GM23248 (cell line): ENCODE results near the gene POR. TPM values are rescaled to one million over a fixed set of nuclear protein-coding genes. Genes with fewer than 3 reads are reported as not detected.

ENCODE experiments used
- DNase-seq: peaks from one replicate; pipeline ENCODE4 v3.0.0-alpha.2; 2015
- H2AFZ ChIP-seq: fragments of 200-600 bp; sonication (generic); 2 replicates; pipeline ENCODE4 v1.6.1; 2016; ENCODE audit warnings: antibody characterized with exemption
- H3F3A ChIP-seq: fragments of 200-600 bp; sonication (generic); 2 replicates; pipeline ENCODE4 v1.6.1; 2016; ENCODE audit warnings: mild to moderate bottlenecking, antibody characterized with exemption, mixed run types; ENCODE audit not compliant: insufficient read depth
- H3K27ac ChIP-seq: fragments of 200-600 bp; sonication (generic); 2 replicates; pipeline ENCODE4 v1.5.1; 2016; ENCODE audit warnings: mild to moderate bottlenecking
- H3K27me3 ChIP-seq: fragments of 200-600 bp; sonication (generic); replicated peaks from 2 replicates; pipeline ENCODE4 v1.6.1; 2016; ENCODE audit warnings: mild to moderate bottlenecking; ENCODE audit not compliant: insufficient read depth
- H3K36me3 ChIP-seq: fragments of 200-600 bp; sonication (generic); 2 replicates; pipeline ENCODE4 v1.6.1; 2016; ENCODE audit warnings: low read depth, mild to moderate bottlenecking
- H3K4me1 ChIP-seq: fragments of 200-600 bp; sonication (generic); 2 replicates; pipeline ENCODE4 v1.6.1; 2016; ENCODE audit warnings: mild to moderate bottlenecking; ENCODE audit not compliant: insufficient read depth
- H3K4me2 ChIP-seq: fragments of 200-600 bp; sonication (generic); one replicate; pipeline ENCODE4 v1.6.1; 2016; ENCODE audit warnings: mild to moderate bottlenecking; ENCODE audit not compliant: unreplicated experiment
- H3K4me3 ChIP-seq: fragments of 200-600 bp; sonication (generic); 2 replicates; pipeline ENCODE4 v1.5.1; 2016; ENCODE audit warnings: mild to moderate bottlenecking
- H3K79me2 ChIP-seq: fragments of 200-600 bp; sonication (generic); 2 replicates; pipeline ENCODE4 v1.6.1; 2016; ENCODE audit warnings: mild to moderate bottlenecking; ENCODE audit not compliant: insufficient read depth
- H3K9ac ChIP-seq: fragments of 200-600 bp; sonication (generic); 2 replicates; pipeline ENCODE4 v1.6.1; 2016; ENCODE audit warnings: mild to moderate bottlenecking
- H3K9me2 ChIP-seq: fragments of 200-600 bp; sonication (generic); 2 replicates; pipeline ENCODE4 v1.6.1; 2016; ENCODE audit warnings: mixed run types, mild to moderate bottlenecking, moderate library complexity; ENCODE audit not compliant: insufficient read depth
- H3K9me3 ChIP-seq: fragments of 200-600 bp; sonication (generic); one replicate; pipeline ENCODE4 v1.6.1; 2017; ENCODE audit warnings: low read depth
- H4K20me1 ChIP-seq: fragments of 200-600 bp; sonication (generic); 2 replicates; pipeline ENCODE4 v1.6.0; 2016; ENCODE audit not compliant: insufficient read depth
- EZH2 ChIP-seq: fragments of 200-600 bp; sonication (generic); IDR thresholded peaks from 2 replicates; pipeline ENCODE4 v1.6.1; 2018; ENCODE audit warnings: antibody characterized with exemption, mild to moderate bottlenecking; ENCODE audit not compliant: insufficient read depth, poor library complexity, severe bottlenecking
- EZH2phosphoT487 ChIP-seq: fragments of 200-600 bp; sonication (generic); IDR thresholded peaks from 2 replicates; pipeline ENCODE4 v1.6.1; 2018; ENCODE audit warnings: antibody characterized with exemption, moderate library complexity, mild to moderate bottlenecking, low read depth; ENCODE audit not compliant: insufficient read depth
- WGBS, 2 experiments: methylation state at CpG; one replicate each; pipeline ENCODE4 v1.1.6; 2015 to 2017; ENCODE audit warnings: low lambda C conversion rate in 2 of 2, low coverage in 1 of 2; ENCODE audit errors: missing lambda C conversion rate in 2 of 2; 5-methylcytosine and 5-hydroxymethylcytosine counted together
- in situ Hi-C: fragments of 300-500 bp; cut with MboI; formaldehyde crosslinking; loops from 2 replicates; pipeline ENCODE4 v1.15.0; 2020
- polyA plus RNA-seq: library from polyadenylated mRNA; unstranded; fragments of >200 nt; fragmentation: Nextera tagmentation; extraction: Ambion mirVana; gene quantifications from 2 replicates; pipeline ENCODE4 v1.2.1, GENCODE V29; 2016
- total RNA-seq: library from RNA; depleted of rRNA; stranded (reverse); fragments of >200 nt; shearing (Covaris generic); gene quantifications from 2 replicates; pipeline ENCODE4 v1.2.3, GENCODE V29; 2014

POR gene
- total and polyA plus RNA-seq, 2 experiments from 2014 or later = 42.7 to 58.6 TPM

GRCh38 chr7:75981453-75982305 lies 66.7 kb downstream of the POR start:
- H3F3A ChIP-seq = no peaks in the 10 kb centered on the region
- H3K9me3 ChIP-seq = no peaks in the 10 kb centered on the region
- no peaks in the 10 kb centered on the region for H3K9me2 ChIP-seq
- no peaks in the 10 kb centered on the region for H3K4me1 ChIP-seq
- TF ChIP-seq EZH2phosphoT487 = no peak
- no peak for TF ChIP-seq EZH2
- H4K20me1 ChIP-seq = no peaks in the 10 kb centered on the region
- H3K36me3 ChIP-seq = no peaks in the 10 kb centered on the region
- H3K27me3 ChIP-seq = no peaks in the 10 kb centered on the region
- no peaks in the 10 kb centered on the region for H3K79me2 ChIP-seq
- H3K4me3 ChIP-seq = no peak overlapping the region
- WGBS, 2 experiments = 85% methylated on average over 36 to 38 of the region's 38 CpGs
- H3K4me2 ChIP-seq = no peak overlapping the region
- no peak overlapping the region for H3K27ac ChIP-seq
- no peak overlapping the region for H2AFZ ChIP-seq
- DNase-seq = no peak
- in situ Hi-C loops = no loop called here
- no peak overlapping the region for H3K9ac ChIP-seq

- H4K20me1 ChIP-seq = no peaks in the 10 kb centered on the region
- no peak overlapping the region for H3K27ac ChIP-seq
- H3K36me3 ChIP-seq = no peaks in the 10 kb centered on the region
- no peak overlapping the region for H2AFZ ChIP-seq
- in situ Hi-C loops = no loop called here
- no peaks in the 10 kb centered on the region for H3K4me1 ChIP-seq
- H3F3A ChIP-seq = no peaks in the 10 kb centered on the region
- WGBS, 2 experiments = 83 to 85% methylated on average over 22 of the region's 22 CpGs
- no peak for DNase-seq
- H3K9me2 ChIP-seq = no peaks in the 10 kb centered on the region
- no peaks in the 10 kb centered on the region for H3K79me2 ChIP-seq
- no peak overlapping the region for H3K4me3 ChIP-seq
- H3K9me3 ChIP-seq = no peaks in the 10 kb centered on the region
- H3K27me3 ChIP-seq = no peaks in the 10 kb centered on the region
- H3K9ac ChIP-seq = no peak overlapping the region
- TF ChIP-seq EZH2phosphoT487 = no peak
- TF ChIP-seq EZH2 = no peak
- H3K4me2 ChIP-seq = no peak overlapping the region
Measured at GRCh38 chr7:75982306-75983064, 67.5 kb downstream of the POR start.

GRCh38 chr7:75983471-75984129 lies 68.6 kb downstream of the POR start:
- Histone ChIP-seq H3K79me2 (no peaks in the 10 kb centered on the region), H3K27ac (no peak overlapping the region), H3K4me3 (no peak overlapping the region), H3K4me2 (no peak overlapping the region), H3K4me1 (no peaks in the 10 kb centered on the region), H3K9me2 (no peaks in the 10 kb centered on the region), H4K20me1 (no peaks in the 10 kb centered on the region), H3K36me3 (no peaks in the 10 kb centered on the region), H2AFZ (no peak overlapping the region), H3K27me3 (no peaks in the 10 kb centered on the region), H3F3A (no peaks in the 10 kb centered on the region), H3K9me3 (no peaks in the 10 kb centered on the region), H3K9ac (no peak overlapping the region)
- in situ Hi-C loops = no loop called here
- TF ChIP-seq EZH2phosphoT487 (no peak), EZH2 (no peak)
- 90% methylated on average over 26 of the region's 26 CpGs for WGBS, 2 experiments
- no peak for DNase-seq

GRCh38 chr7:75984130-75985008 lies 69.4 kb downstream of the POR start:
- WGBS, 2 experiments = 92 to 93% methylated on average over 32 to 43 of the region's 44 CpGs
- in situ Hi-C loops = no loop called here
- no peaks in the 10 kb centered on the region for H3K79me2 ChIP-seq

More at GRCh38 chr7:75984130-75985008, 69.4 kb downstream of the POR start:
- Histone ChIP-seq H3K9me3 (no peaks in the 10 kb centered on the region), H3K4me1 (no peaks in the 10 kb centered on the region), H2AFZ (no peak overlapping the region), H3K4me2 (no peak overlapping the region), H3K27ac (no peak overlapping the region), H3K9me2 (no peaks in the 10 kb centered on the region), H3K9ac (no peak overlapping the region), H3K36me3 (no peaks in the 10 kb centered on the region), H3F3A (no peaks in the 10 kb centered on the region), H4K20me1 (no peaks in the 10 kb centered on the region), H3K4me3 (no peak overlapping the region), H3K27me3 (no peaks in the 10 kb centered on the region)
- no peak for DNase-seq
- TF ChIP-seq EZH2 (no peak), EZH2phosphoT487 (no peak)
